Muscle of leg (tissue), 11 donors: Measurements from ENCODE around the gene RHEB. TPM values are rescaled to one million over a fixed set of nuclear protein-coding genes. Genes with fewer than 3 reads are reported as not detected.

ENCODE experiments used
- DNase-seq: peaks from one replicate; pipeline ENCODE4 v3.0.0; 2013
- H3K27ac ChIP-seq: one replicate; pipeline ENCODE4 v1.5.1; 2013; ENCODE audit warnings: mild to moderate bottlenecking, low read length, control low read depth
- H3K27me3 ChIP-seq: one replicate; pipeline ENCODE4 v1.6.1; 2013; ENCODE audit warnings: low read length; ENCODE audit not compliant: control insufficient read depth, insufficient read depth
- H3K36me3 ChIP-seq: one replicate; pipeline ENCODE4 v1.6.1; 2013; ENCODE audit warnings: low read length; ENCODE audit not compliant: control insufficient read depth, insufficient read depth
- H3K4me1 ChIP-seq: one replicate; pipeline ENCODE4 v1.6.1; 2013; ENCODE audit warnings: low read length; ENCODE audit not compliant: control insufficient read depth, insufficient read depth
- H3K4me3 ChIP-seq: one replicate; pipeline ENCODE4 v1.5.1; 2013; ENCODE audit warnings: low read length, control low read depth
- H3K9me3 ChIP-seq: replicated peaks from 2 replicates; pipeline ENCODE4 v1.6.1; 2013; ENCODE audit warnings: low read depth, low read length; ENCODE audit not compliant: control insufficient read depth
- WGBS: methylation state at CpG from one replicate; pipeline ENCODE4 v1.1.5; 2013; ENCODE audit warnings: missing lambda C conversion rate; ENCODE audit not compliant: insufficient coverage; 5-methylcytosine and 5-hydroxymethylcytosine counted together
- polyA plus RNA-seq, 8 donors: library from polyadenylated mRNA; unstranded; fragments of 120-200 nt; gene quantifications; one replicate each; pipeline versions ENCODE4 v1.2.1 to v1.2.3, GENCODE V29; 2013; ENCODE audit warnings: inconsistent platforms in 1 of 8, low replicate concordance in 1 of 8; ENCODE audit not compliant: insufficient read length in 8 of 8, insufficient read depth in 1 of 8
- total RNA-seq: library from RNA; stranded (reverse); fragments of 120-200 nt; gene quantifications from one replicate; pipeline ENCODE4 v1.2.4, GENCODE V29; 2013

Gene RHEB
- total and polyA plus RNA-seq, 9 donors: 75.6 to 101 (median 83.6) TPM

GRCh38 chr7:151481650-151482505 lies 37.8 kb downstream of the RHEB start:
- no peaks in the 10 kb centered on the region for H3K9me3 ChIP-seq
- peaks cover 33% of the 10 kb centered on the region for H3K36me3 ChIP-seq
- H3K4me3 ChIP-seq: no peak overlapping the region
- H3K4me1 ChIP-seq: no peaks in the 10 kb centered on the region
- H3K27me3 ChIP-seq: no peaks in the 10 kb centered on the region
- no peak for DNase-seq
- H3K27ac ChIP-seq: no peak overlapping the region
- WGBS: 80% methylated on average over 2 of the region's 4 CpGs

DNA sequence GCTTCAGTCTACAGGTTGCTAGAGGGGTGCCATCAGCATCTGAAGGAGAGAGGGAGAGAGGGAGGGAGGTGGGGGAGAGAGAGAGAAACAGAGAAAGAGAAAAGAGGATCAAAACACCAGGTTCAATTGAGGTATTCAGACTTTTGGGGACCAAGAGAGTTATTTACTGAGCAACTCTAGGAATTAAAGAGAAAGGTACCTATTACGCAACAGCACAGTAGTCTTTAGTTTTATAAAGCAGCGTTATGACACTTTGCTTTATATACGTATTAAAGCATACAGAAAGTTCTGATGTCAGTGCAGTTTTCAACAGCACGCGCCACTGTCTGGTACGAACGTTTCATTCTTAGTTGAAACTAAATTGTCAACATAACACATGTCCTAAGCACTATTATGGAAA lies 41.8 kb downstream of the RHEB start:
- no peaks in the 10 kb centered on the region for H3K27me3 ChIP-seq
- no peak overlapping the region for H3K27ac ChIP-seq
- no peaks in the 10 kb centered on the region for H3K9me3 ChIP-seq
- H3K4me3 ChIP-seq: no peak overlapping the region
- H3K4me1 ChIP-seq: no peaks in the 10 kb centered on the region
- 92% methylated on average over 7 of the region's 7 CpGs for WGBS
- DNase-seq: no peak
- peaks cover 14% of the 10 kb centered on the region for H3K36me3 ChIP-seq

DNA sequence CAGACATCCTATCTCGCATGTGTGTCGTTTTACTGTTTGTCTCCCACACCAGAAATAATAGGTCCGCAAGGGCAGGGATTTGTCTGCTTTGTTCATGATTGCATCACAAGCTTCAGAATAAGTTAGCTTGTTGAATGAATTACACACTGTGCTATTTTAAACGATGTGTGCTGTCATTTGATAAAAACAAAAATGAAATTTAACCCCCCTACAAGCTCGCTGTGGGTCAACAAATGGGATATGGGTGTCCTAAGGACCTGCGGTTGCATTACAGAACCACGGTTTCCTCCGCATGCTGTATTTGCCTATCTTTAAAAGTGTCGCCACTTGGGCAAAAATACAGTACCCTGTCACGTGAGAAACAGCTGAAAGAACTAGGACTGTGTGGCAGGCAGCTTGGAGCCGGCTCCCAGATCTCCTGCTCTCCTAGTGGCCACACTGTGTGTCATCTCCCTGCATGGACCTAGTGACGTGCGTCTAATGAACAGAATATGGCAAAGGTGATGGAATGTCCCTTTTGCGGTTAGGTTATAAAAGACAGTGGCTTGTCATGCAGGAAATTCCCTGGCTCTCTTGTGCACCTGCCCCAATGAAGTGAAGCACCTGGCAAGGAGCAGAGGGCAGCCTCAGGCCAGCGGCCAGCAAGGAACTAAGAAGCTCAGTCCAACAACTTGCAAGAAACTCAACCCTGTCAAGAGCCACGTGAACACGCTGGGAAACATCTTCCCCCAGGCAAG lies 46.9 kb downstream of the RHEB start:
- no peak for DNase-seq
- Histone ChIP-seq H3K4me1 (no peaks in the 10 kb centered on the region), H3K27ac (no peak overlapping the region), H3K4me3 (no peak overlapping the region), H3K27me3 (no peaks in the 10 kb centered on the region), H3K9me3 (no peaks in the 10 kb centered on the region), H3K36me3 (peaks cover 37% of the 10 kb centered on the region)
- 91% methylated on average over 11 of the region's 17 CpGs for WGBS

DNA sequence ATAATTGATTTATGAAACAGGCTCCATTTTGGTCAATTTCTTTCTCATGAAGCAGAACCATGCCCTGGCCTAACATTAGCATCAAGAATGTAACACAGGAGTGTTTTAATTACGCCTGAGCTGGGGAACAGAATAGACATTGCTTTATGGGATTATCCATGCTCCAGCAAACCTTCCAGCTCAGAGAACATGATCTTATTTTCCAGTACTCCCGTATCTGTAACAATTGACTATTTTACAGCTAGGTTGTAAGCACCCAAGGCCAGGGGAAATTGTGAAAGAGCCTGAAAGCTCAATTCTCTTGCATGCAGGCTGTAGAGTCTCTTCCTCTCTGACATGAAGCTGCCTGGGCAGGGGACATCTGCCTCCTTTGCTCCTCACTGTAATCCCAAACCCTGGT lies 49.0 kb downstream of the RHEB start:
- no peaks in the 10 kb centered on the region for H3K27me3 ChIP-seq
- DNase-seq: no peak
- no peaks in the 10 kb centered on the region for H3K4me1 ChIP-seq
- WGBS: no CpG with 5 or more reads among the region's 2 CpGs
- no peak overlapping the region for H3K27ac ChIP-seq
- peaks cover 50% of the 10 kb centered on the region for H3K36me3 ChIP-seq
- H3K4me3 ChIP-seq: no peak overlapping the region
- H3K9me3 ChIP-seq: no peaks in the 10 kb centered on the region

DNA sequence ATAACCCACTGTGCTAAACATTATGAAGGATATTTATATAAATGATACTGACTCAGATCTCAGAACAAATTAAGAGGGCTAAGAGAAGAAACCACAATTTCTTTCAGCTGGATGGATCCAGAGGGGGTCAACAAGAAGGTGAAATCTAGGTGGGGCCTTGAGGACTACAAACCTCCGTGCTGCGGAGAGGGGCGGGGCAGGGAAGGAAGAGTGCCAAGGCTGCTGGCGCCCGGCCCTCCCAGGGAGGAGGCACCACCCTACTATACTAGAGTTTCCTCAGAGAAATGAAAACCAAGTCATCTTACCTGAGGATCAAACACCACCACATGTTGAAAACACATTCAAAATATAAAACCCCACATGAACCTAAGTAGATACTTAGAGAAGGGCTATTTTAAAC lies 50.4 kb downstream of the RHEB start:
- no peak for DNase-seq
- Histone ChIP-seq H3K36me3 (peaks cover 63% of the 10 kb centered on the region), H3K4me1 (no peaks in the 10 kb centered on the region), H3K27ac (no peak overlapping the region), H3K9me3 (no peaks in the 10 kb centered on the region), H3K27me3 (no peaks in the 10 kb centered on the region), H3K4me3 (no peak overlapping the region)
- WGBS: no CpG with 5 or more reads among the region's 5 CpGs

DNA sequence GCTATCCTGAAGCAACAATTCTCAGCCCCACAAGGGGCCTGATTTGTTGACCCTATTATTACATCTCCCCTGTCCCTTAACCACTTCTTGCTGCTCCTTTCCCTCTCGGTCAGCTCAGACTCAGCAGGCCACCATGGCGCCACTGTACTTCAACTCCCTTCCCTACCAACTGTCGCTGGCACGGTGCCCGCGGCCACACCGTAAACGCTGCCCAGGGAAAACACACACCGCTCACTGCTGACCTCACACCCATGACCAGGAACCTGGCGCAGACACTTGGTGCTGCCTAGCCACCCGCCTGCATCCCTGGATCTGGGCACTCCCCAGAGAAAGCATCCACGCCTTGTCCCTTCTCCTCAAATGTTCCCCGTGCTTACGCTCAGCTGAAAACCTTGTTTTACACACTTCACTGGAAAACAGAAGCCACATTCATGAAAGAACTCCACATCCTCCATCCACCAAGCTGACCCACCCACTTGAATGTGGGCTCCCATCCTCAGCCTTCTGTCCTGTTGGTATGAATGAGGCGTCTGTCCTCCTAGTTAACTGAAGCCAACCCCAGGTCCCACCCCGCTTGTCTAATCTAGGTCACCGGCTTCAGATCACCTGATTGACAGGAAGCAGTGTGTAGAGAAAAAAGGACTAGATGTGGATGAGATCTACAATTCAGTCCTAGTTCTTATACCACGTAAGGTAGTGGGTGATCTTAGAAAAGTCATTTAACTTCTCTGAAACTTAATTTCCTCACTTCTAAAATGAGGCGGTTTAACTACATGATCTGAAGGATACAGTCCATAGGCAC lies 51.3 kb downstream of the RHEB start:
- H3K9me3 ChIP-seq: peaks cover 7% of the 10 kb centered on the region
- H3K36me3 ChIP-seq: peaks cover 68% of the 10 kb centered on the region
- 91% methylated on average over 14 of the region's 19 CpGs for WGBS
- H3K27me3 ChIP-seq: no peaks in the 10 kb centered on the region
- no peaks in the 10 kb centered on the region for H3K4me1 ChIP-seq
- DNase-seq: no peak
- no peak overlapping the region for H3K4me3 ChIP-seq
- H3K27ac ChIP-seq: no peak overlapping the region

- Histone ChIP-seq H3K27ac (no peak overlapping the region), H3K9me3 (peaks cover 21% of the 10 kb centered on the region), H3K36me3 (peaks cover 54% of the 10 kb centered on the region), H3K4me1 (peaks cover 8% of the 10 kb centered on the region), H3K27me3 (no peaks in the 10 kb centered on the region), H3K4me3 (no peak overlapping the region)
- WGBS: 94% methylated on average over 8 of the region's 8 CpGs
- no peak for DNase-seq
These were observed 54.5 kb downstream of the RHEB start for GRCh38 chr7:151465169-151465568.

DNA sequence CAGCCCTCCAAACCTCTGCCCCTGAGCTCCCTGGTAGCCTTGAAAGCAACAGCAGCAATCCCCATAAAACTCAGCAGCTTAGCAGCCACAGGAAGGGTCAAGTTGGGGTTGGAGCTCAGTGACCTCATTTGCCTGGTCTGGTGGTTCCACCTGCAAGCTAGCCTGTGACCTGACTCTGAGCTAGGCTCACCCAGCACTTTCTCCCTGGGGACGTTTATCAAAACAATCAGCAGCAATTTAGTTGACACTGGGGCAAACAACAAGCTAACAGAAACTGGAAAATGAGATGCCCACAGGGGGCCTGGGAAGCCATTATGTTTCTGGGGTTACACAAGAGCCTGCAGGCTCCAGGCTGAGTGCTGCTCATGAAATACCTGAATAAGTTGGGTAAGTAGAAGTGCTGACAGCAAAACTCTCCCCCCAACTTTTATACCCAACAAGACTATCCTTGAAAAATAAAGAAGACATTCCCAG lies 57.4 kb downstream of the RHEB start:
- Histone ChIP-seq H3K4me1 (peaks cover 21% of the 10 kb centered on the region), H3K27ac (no peak overlapping the region)
- 29% methylated on average over 1 of the region's 1 CpG for WGBS

DNA sequence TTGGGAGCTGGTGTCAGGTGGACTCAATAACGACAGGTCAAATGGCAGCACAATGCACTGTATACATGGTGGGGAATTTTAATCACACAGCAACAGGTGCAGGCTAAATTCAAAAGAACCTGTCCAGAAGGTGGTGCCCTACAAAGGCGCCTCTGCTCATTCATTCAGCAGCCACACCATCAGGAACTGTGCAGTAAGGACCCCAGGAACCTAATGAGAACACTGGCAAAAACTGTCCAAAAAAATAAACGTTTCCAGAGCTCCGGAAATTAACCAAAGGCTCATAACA lies 57.8 kb downstream of the RHEB start:
- H3K9me3 ChIP-seq: peaks cover 21% of the 10 kb centered on the region
- peaks cover 26% of the 10 kb centered on the region for H3K36me3 ChIP-seq
- 70% methylated on average over 2 of the region's 4 CpGs for WGBS
- peaks cover 21% of the 10 kb centered on the region for H3K4me1 ChIP-seq
- no peak for DNase-seq
- H3K27ac ChIP-seq: no peak overlapping the region
- H3K27me3 ChIP-seq: no peaks in the 10 kb centered on the region
- no peak overlapping the region for H3K4me3 ChIP-seq

More for the DNA sequence above, 57.4 kb downstream of the RHEB start:
- no peak for DNase-seq
- Histone ChIP-seq H3K27me3 (no peaks in the 10 kb centered on the region), H3K9me3 (peaks cover 21% of the 10 kb centered on the region), H3K36me3 (peaks cover 29% of the 10 kb centered on the region), H3K4me3 (no peak overlapping the region)
